ENCODE results near the gene STAG3. TPM values are rescaled to one million over a fixed set of nuclear protein-coding genes. Genes with fewer than 3 reads are reported as not detected.
A peak's percentile ranks its signal among the peaks of the same experiment; 100 is the strongest.
"Not testable (repeated sequence)": the region's sequence is repeated elsewhere in the genome, so short reads cannot be mapped to it uniquely, and the experiment has no call there.

Gene STAG3
- total and polyA plus RNA-seq, 9 of the 15 experiments (the other 6 are each of a cell fraction or from before 2014, with no cell fraction given) = 0.54 to 2.5 (median 1.7) TPM

DNA sequence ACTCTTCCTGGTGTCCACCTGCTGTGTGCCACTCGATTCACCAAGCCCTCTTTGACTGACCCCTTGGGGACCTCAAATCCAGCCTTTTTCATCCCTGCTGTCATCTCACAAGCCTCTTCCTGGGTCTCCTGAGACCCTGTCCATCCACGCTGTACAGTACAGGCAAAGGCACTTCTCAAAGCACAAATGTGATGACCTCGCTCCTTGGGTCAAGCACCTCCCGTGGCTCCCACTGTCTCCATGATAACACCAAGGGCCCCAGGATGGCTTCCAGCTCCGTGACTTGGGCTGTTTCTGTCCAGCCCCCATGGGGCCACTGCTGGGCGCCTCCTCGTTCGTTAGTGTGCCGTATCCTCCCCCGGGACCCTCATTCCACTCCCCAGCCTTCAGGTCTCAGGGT lies 70.8 kb downstream of the STAG3 start (continued):
- TF ChIP-seq RBM25 (IDR thresholded peaks at IDR 0.05; ENCODE audit: low read depth, low read length, severe bottlenecking) = peak; percentile 46
- TF ChIP-seq BCOR (IDR thresholded peaks at IDR 0.05) = 0 out of 2 replicates have a peak, but pooled peaks have one; percentile 38
- TF ChIP-seq EGR1 (conservative IDR thresholded peaks at IDR 0.05) = no peak
- TF ChIP-seq STAG1 (CRISPR knock-in tag; IDR thresholded peaks at IDR 0.05; ENCODE audit: borderline replicate concordance) = no peak

DNA sequence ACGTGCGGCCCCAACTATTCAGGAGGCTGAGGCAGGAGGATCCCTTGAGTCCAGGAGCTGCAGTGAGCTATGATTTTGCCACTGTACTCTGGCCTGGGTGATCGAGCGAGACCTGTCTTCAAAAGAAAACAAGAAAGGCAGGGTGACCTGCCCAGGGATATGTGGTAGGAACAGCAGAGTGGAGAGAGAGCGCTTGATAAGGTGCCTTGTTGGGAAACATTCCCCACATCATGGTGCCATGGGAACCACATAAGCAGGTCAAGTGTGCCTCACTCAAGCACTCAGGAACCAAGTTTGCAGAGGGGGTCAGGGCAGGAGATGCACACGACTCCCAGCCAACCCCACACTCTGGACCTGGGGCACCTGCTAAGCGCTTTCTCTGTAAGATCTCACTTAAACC lies 79.3 kb downstream of the STAG3 start:
- DNase-seq (ENCODE audit: extremely low read depth in 1 of 4, low spot score in 3 of 4) (no peak), FAIRE-seq (no peak), ATAC-seq (no peak)
- 55% methylated on average over 7 of the region's 7 CpGs for WGBS (ENCODE audit: insufficient coverage, low coverage, missing lambda C conversion rate)
- Histone ChIP-seq H3K4me3 (no peak overlapping the region), H3K4me1 (replicated peaks in 1 of 2; ENCODE audit: control insufficient read depth in 2 of 2, insufficient read depth in 2 of 2, low read length in 2 of 2) (no peaks in the 10 kb centered on the region; a peak in 1 of 5 replicates), H3K27ac (ENCODE audit: extremely low read depth, low read depth, low read length) (no peak overlapping the region), H3K9ac (ENCODE audit: insufficient read depth in 1 of 2, low read depth in 2 of 2, low read length in 2 of 2) (no peak overlapping the region), H3K9me3 (replicated peaks; ENCODE audit: control insufficient read depth, insufficient read depth, low read depth, low read length) (no peaks in the 10 kb centered on the region), H3K4me2 (ENCODE audit: insufficient read depth, low read length) (no peak overlapping the region), H3K36me3 (ENCODE audit: control insufficient read depth, insufficient read depth, low read length) (no peaks in the 10 kb centered on the region), H4K20me1 (replicated peaks; ENCODE audit: control insufficient read depth, insufficient read depth, low read length) (no peaks in the 10 kb centered on the region), H3K27me3 (ENCODE audit: control insufficient read depth in 2 of 2, insufficient read depth in 2 of 2, low read length in 2 of 2) (no peaks in the 10 kb centered on the region), H3K9me1 (ENCODE audit: control insufficient read depth, insufficient read depth, low read length) (no peaks in the 10 kb centered on the region), H2AFZ (ENCODE audit: low read depth, low read length) (no peak overlapping the region), H3K79me2 (ENCODE audit: control insufficient read depth, insufficient read depth, low read length) (no peaks in the 10 kb centered on the region)
- in situ Hi-C loops (cut with MboI) = no loop called here
- no peak for TF ChIP-seq KDM2B (CRISPR knock-in tag; IDR thresholded peaks at IDR 0.05)
- POLR2A ChIA-PET = no interaction called here
- intact Hi-C loops (cut with micrococcal nuclease) = no loop called here
- CTCF ChIA-PET (ENCODE audit: low intra/inter-chr PET ratio) = no interaction called here
- no TSS peak for BruUV-seq (replicated peaks)

DNA sequence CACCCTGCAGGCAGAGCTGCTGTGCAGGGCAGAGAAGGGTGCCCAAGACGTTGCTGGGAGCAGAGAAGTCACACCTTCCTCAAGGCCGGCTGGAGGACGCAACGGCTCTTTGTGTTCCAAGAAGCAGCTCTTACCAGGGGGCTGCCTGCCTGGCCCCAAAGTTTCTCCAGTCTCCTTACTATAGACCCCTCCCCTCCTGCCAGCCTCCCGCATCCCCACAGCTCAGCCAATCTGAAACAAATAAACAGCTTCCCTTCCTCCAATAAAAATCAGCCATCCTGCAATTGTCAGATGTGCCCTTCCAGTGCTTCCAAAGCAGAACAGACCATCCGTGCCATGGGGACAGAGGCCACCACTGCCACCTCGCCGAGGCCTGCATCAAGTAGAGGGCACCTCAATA lies 82.3 kb downstream of the STAG3 start:
- H3K27ac ChIP-seq (ENCODE audit: extremely low read depth, low read depth, low read length); H3K9me1 ChIP-seq (ENCODE audit: control insufficient read depth, insufficient read depth, low read length); POLR2A ChIA-PET; H3K4me2 ChIP-seq (ENCODE audit: insufficient read depth, low read length); FAIRE-seq; H3K9me3 ChIP-seq (replicated peaks; ENCODE audit: control insufficient read depth, insufficient read depth, low read depth, low read length); H3K79me2 ChIP-seq (ENCODE audit: control insufficient read depth, insufficient read depth, low read length); H4K20me1 ChIP-seq (replicated peaks; ENCODE audit: control insufficient read depth, insufficient read depth, low read length); H3K4me1 ChIP-seq (replicated peaks in 1 of 2; ENCODE audit: control insufficient read depth in 2 of 2, insufficient read depth in 2 of 2, low read length in 2 of 2); intact Hi-C loops (cut with micrococcal nuclease); BruUV-seq (replicated peaks); CTCF ChIA-PET (ENCODE audit: low intra/inter-chr PET ratio); in situ Hi-C loops (cut with MboI); H3K27me3 ChIP-seq (ENCODE audit: control insufficient read depth in 2 of 2, insufficient read depth in 2 of 2, low read length in 2 of 2); H3K36me3 ChIP-seq (ENCODE audit: control insufficient read depth, insufficient read depth, low read length); DNase-seq (ENCODE audit: extremely low read depth in 1 of 4, low spot score in 3 of 4); H3K4me3 ChIP-seq; H2AFZ ChIP-seq (ENCODE audit: low read depth, low read length); H3K9ac ChIP-seq (ENCODE audit: insufficient read depth in 1 of 2, low read depth in 2 of 2, low read length in 2 of 2): not testable (repeated sequence)
- WGBS (ENCODE audit: insufficient coverage, low coverage, missing lambda C conversion rate) = 34% methylated on average over 8 of the region's 8 CpGs
- ATAC-seq = 0 out of 3 replicates have a peak, but pooled peaks have one; percentile 20

Data from K562 (cell line).